ENCODE measurements around the gene DNASE1. TPM values are rescaled to one million over a fixed set of nuclear protein-coding genes. Genes with fewer than 3 reads are reported as not detected.

The DNASE1 gene
- total and polyA plus RNA-seq, 9 of the 15 experiments (the other 6 are each of a cell fraction or from before 2014, with no cell fraction given) = 0.53 to 10.1 (median 5.9) TPM

DNA sequence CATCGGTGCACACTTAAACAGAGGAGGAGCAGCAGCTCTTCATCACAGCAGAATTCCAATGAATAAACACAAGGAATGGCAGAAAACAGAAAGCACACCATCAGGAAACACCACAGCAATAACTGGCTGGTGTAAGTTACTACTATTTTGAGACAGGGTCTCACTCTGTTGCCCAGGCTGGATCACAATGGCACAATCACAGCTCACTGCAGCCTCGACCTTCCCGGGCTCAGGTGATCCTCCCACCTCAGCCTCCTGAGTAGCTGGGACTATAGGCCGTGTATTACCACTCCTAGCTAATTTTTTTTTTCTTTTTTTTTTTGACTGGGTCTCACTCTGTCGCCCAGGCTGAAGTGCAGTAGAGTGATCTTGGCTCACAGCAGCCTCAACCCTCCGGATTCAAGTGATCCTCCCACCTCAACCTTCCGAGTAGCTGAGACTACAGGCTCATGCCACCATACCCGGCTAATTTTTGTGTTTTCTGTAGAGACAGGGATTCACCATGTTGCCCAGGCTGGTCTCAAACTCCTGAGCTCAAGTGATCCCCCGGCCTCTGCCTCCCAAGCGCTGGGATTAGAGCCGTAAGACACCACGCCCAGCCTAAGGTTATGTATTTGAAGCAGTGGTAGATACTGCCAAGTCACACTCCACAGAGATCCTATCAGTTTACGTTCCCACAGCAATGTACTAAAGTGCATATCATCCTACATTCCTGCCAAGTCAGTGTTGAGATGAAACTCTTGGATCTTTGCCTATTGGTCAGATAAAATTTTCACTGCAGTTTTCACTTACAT is 42.1 kb downstream of the DNASE1 start (continued):
- TF ChIP-seq JUND (IDR thresholded peaks at IDR 0.05; ENCODE audit: borderline replicate concordance, low read depth, low read length) (peak; percentile 68; the same call in 1 of the 2 replicates), JUND (tag; IDR thresholded peaks at IDR 0.05; ENCODE audit: borderline replicate concordance, low read depth, low read length) (no peak; the same call in 2 of the 3 replicates), CXXC5 (CRISPR knock-in tag; IDR thresholded peaks at IDR 0.05) (peak; percentile 81), ZNF316 (IDR thresholded peaks at IDR 0.05) (peak; percentile 99), ZBTB11 (CRISPR knock-in tag; IDR thresholded peaks at IDR 0.05) (no peak), SRSF3 (IDR thresholded peaks at IDR 0.05; ENCODE audit: insufficient read depth, low read length) (no peak), THRAP3 (IDR thresholded peaks at IDR 0.05; ENCODE audit: borderline replicate concordance) (no peak), KDM4B (IDR thresholded peaks at IDR 0.05; ENCODE audit: borderline replicate concordance in 2 of 2, low read depth in 1 of 2) (no peak), NFIC (IDR thresholded peaks at IDR 0.05) (peak; percentile 76), ZNF384 (IDR thresholded peaks at IDR 0.05; ENCODE audit: low read depth, low read length) (no peak), LEF1 (IDR thresholded peaks at IDR 0.05) (0 out of 2 replicates have a peak, but pooled peaks have one; percentile 17), FOS (IDR thresholded peaks at IDR 0.05; ENCODE audit: extremely low read depth, insufficient read length) (no peak), ETS2 (tag; IDR thresholded peaks at IDR 0.05; ENCODE audit: borderline replicate concordance, poor library complexity, severe bottlenecking) (no peak), KHSRP (IDR thresholded peaks at IDR 0.05) (no peak), ATF6 (CRISPR knock-in tag; IDR thresholded peaks at IDR 0.05) (no peak), CUX1 (CRISPR knock-in tag; IDR thresholded peaks at IDR 0.05) (0 out of 2 replicates have a peak, but pooled peaks have one; percentile 59), LARP7 (IDR thresholded peaks at IDR 0.05) (no peak)
